HG03095 (cell line): ENCODE data around the gene SIAH1.
"Not testable (repeated sequence)": the region's sequence is repeated elsewhere in the genome, so short reads cannot be mapped to it uniquely, and the experiment has no call there.

ENCODE experiments used
- ATAC-seq: cut with Tn5 transposase; IDR thresholded peaks from one replicate; pipeline ENCODE4 v1.9.1; 2021; ENCODE audit warnings: moderate library complexity; ENCODE audit not compliant: unreplicated experiment

The SIAH1 gene

DNA sequence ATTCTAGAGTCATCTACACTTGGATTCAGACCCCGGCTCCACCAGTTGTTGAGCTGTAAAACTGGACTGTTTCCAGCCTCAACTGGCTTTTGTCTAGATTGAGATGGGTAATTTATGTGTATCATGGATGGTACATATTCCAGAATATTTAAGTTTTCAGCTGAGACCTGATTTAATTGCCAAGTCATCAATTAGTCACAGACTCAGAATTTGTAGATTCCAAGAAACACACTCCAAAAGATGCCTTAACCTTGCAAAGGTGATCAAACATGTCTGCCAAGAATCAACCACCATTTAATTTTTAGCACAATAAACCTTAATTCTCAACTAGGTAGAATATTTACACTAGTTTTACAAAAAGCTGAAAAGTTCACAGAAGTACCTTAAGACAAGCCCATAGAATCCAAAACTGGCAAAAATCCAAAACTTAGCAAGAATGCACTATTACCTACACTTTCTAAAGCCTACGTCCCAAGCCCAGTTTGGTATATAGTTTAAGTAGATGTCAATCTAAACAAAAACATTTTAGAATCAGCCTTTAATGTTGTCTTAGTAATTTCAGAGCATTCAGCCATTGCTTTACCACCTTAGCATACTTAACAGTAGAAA, 17.7 kb downstream of the SIAH1 start:
- ATAC-seq: no peak

DNA sequence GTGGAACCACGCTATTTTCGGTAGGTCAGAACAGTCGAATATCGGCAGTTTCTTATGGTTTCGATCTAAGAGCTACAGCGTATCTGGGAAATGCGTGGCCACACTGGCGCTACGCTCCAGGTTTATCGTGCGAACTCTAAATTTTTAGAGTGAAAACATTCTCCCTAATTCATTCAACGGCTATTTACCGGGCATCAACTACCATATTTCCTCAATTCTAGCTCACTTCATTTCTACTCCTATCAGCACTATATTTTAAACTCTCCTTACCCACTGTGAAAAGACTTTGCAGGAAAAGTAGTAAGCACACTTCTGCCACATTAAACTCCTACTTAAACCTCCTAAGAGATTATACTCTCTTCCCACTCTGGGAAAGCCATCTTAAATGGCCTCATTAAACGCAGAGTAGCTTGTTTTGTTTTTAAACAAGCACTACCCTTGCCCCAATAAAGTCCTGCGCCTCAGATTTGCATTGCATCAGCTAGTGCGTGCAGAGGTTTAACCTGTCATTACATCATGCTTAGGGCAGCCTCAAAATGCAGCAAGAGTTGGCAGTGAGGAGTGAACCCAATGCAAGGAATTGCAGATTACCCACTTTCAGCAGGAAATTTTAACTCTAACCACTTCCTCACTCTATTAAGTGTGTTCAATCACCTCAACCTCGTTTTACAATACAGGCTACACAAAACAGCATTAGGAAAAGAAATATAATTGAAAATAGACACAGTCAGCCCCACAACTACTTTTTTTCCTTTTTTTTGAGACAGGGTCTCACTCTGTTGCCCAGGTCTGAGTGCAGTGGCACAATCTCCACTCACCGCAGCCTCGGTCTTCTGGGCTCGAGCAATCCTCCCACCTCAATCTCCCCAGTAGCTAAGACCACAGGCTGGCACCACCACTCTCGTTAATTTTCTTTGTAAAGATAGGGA, 18.8 kb downstream of the SIAH1 start:
- ATAC-seq: peak; percentile 55

DNA sequence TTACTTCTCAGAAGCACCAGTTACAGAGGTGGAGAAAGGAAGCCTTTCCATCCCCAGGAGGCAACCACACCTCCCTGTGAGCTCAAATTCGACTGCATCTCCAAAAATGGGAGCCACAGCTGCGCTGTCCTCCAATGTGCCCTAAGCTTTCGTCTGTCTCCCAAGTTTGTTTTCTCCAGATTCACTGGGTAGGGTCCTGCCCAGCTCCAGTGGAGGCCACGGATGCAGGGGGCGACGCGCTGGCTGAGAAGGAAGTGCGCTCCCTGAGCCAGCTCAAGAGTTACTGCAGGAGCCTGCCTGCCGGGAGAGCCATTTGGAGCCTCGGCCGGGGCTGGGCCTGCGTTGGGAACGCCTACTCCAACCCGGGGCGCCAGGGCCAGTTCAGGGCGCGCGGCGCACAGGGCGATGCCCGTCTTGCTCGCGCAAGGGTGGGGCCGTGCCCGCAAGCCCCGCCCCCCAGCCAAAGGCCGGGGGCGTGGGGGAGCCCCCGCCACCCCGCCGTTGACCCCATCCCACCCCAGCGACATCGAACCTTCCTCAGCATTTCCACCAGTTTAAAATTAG, 19.5 kb downstream of the SIAH1 start:
- peak; percentile 91 for ATAC-seq

DNA sequence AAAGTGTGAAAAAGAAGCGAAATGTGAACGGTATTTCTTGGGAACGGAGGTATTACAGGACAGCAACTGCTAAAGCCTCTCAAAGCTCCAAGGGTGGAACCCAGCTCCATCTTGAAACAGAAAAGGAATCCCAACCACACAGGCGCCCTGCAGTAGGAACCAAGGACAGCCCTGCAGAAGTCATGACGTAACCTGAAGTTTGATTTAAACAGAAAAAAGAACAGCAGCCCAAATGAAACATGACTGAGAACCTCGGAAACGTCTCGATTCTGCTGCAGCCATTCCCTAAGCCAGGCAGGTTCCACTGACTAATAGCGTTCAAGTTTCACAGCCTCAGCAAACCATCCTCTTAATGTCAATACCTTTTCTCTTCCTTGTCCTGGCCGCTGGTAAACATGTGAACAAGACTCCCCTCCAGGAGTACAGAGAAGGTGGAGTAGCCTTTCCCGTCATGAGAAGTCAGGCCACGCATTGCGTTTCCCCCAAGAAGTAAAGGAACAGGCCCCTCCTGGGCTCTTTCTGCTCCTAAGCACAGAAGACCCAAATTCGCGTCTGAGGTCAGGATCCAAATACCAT, 20.1 kb downstream of the SIAH1 start:
- no peak for ATAC-seq

DNA sequence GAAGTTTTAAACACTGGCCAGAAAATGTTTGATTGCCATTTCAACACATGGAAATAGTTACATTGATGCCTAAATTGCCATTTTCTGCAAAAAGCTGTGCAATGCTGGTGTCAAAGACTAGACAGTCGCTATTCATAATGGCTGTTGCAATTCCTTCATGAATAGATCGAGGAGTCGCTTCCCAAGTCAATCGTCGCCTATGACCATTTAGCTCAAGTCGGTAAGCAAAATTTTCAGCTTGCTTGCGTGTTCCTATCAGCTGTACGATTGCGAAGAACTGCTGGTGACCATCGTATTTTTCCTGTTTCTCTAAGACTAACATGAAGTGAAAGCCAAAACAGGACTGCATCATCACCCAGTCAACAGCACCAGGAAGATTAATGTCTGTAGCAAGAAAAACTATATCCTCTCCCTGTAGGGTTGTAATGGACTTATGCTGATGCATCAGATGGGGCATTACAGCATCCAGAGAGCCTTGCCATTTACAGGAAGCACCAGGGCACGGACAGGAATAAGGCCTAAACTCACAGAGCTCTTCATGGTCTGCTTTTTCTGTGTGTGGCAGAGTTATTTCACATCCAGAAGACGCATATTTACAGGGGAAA, 23.6 kb downstream of the SIAH1 start:
- no peak for ATAC-seq

DNA sequence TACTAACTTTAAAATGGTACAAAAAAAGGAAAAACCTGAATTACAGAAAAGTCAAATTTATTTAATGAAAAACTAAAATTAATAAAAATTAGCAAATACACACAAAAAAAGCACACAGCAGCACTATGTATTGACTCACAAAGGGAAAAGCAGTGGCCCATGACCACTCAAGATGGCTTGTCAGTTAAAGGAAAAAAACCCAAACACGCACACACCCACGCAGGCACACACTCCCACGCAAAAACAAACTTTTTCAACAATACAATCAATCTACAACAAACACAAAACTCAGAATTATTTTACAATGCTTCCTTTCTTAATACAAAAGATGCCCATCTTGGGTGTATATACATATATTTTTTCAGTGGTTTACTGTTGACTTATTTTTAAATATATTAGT, 24.2 kb downstream of the SIAH1 start:
- no peak for ATAC-seq

DNA sequence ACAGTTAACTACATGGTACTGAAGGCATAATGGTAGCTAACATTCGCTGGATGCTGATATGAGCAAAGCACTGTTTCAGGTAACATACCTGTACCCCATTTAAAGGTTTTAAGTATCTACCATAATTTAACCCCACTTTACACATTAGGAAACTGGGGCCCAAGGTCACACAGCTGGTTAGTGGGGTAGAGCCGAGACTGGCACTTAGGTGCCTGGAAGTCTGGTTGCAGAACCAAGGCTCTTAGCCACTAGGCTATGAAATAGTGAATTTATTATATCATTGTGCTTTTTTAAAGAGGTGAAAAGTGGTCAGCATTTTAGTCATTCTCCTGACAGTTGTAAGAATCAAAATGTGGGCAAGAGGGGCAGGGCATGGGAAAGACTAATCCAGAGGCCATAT, 25.2 kb downstream of the SIAH1 start:
- no peak for ATAC-seq

DNA sequence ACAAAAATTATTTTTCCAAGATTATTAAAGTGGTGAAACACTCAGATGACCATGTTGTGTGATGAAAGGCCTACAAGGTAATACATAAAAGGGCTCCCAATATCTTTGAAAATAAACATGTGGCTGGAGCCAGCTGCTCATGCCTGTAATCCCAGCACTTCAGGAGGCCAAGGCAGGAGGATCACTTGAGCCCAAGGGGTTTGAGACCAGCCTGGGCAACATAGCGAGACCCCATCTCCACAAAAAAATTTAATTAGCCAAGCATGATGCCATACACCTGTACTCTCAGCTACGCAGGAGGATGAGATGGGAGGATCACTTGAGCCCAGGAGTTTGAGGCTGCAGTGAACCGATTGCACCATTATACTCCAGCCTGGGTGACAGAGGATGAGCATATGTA, 26.8 kb downstream of the SIAH1 start:
- no peak for ATAC-seq

DNA sequence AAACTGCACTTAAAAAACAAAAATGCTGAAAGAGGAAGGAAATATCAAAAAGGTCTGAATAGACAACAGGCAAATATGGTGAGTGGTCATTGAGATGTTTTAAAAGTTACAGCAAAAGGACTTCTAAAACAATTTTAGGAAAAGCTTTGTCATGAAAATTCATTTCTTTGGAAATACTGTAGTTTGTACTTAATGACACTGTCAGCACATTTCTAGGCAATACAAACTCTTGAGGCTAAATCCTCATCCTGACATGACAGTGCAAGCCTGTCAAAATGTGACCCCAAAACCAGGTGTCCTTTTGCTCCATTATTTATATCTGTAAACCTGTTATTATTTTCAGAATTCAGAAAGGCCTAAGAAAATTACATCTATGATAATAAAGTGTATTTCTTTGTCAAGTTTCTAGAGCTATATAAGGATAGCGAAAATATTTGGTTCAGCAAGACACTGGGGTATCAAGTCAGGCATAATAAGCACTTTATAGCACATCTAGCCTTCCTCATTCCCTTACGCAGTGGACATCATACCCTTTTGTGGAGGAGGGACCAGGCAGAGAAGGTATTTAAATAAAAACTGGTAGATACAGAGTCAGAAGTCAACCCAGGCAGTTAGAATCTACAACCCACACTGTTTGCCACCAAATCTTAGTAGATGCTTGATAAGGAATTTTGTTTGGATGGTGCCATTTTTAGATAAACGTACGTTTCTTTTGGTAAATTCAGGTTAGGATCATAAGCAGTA, 28.4 kb downstream of the SIAH1 start:
- ATAC-seq: no peak

DNA sequence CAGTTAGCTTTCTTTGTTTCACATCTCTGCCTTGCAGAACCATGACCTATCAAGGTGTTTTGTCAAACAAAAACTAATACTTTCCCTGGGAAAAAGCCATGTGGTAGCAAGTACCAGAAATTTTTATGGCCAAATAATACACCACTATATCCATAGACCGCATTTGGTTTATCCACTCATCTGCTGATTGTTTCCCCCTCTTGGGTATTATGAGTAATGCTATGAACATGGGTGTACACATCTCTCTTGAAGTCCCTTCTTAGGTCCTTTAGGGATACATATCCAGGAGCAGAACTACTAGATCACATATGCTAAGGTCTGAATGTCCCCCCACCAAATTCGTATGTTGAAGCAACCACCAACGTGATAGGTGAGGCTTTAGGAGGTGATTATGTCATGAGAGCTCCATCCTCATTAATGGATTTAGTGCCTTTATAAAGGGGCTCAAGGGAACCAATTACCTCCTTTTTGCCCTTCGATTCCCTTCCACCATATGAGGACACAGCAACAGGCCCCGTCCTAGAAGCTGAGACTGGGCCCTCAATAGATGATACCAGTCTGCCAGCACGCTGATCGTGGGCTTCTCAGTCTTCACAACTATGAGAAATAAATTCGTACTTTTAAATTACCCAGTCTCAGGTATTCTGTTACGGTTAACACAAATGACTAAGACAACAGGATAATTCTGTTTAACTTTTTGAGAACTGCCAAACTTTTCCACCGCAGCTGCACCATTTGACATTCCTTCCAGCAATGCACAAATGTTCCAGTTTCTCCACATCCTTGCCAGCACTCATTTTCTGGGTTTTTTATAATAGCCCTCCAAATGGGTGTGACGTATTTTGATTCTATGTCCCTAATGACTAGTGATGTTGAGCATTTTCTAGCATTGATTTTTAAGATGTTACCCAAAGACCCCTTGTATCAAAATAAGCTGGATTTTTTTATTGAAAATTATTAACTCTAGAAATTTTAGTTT, 30.0 kb downstream of the SIAH1 start:
- ATAC-seq: no peak

DNA sequence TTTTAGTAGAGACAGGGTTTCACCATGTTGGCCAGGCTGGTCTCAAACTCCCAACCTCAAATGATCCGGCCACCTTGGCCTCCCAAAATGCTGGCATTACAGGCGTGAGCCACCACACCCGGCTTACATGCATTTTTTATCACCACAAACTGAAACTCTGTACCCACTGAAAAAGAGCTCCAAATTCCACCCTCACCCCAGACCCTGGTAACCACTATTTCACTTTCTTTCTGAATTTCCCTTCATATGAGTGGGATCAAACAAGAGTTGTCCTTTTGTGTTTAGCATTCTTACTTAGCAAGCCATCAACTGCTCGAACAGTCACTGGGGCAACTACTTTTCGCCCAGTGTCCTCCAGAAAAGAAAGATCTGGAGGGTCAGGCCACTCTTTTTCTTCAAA, 30.8 kb downstream of the SIAH1 start:
- not testable (repeated sequence) for ATAC-seq

DNA sequence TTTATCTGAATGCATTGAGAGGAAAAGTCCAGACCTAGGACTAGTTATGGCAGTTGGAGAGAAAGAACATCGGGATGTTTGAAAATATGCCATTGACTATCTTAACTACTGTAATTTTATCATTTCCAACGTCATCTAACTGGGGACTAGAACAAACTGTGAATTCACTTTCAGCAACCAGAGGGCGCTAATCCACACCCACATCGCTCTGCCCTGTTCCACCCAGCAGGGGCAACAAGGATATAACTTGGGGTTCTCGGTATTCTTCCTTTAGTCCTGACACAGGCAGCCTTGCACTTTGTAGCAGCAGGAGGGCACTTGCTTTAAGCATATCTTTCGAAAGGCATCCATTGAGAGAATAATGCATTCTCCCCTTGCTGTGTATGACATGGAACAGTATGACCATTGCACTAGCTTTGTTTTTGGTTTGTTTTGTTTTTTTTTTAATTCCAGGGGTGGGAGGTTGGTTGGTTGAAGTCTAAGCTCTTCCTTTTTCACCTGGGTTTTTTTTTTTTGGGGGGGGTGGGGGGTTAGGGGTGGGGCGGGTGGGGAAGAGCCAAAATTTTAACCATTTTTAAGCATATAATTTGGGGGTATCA, 31.5 kb downstream of the SIAH1 start:
- no peak for ATAC-seq

DNA sequence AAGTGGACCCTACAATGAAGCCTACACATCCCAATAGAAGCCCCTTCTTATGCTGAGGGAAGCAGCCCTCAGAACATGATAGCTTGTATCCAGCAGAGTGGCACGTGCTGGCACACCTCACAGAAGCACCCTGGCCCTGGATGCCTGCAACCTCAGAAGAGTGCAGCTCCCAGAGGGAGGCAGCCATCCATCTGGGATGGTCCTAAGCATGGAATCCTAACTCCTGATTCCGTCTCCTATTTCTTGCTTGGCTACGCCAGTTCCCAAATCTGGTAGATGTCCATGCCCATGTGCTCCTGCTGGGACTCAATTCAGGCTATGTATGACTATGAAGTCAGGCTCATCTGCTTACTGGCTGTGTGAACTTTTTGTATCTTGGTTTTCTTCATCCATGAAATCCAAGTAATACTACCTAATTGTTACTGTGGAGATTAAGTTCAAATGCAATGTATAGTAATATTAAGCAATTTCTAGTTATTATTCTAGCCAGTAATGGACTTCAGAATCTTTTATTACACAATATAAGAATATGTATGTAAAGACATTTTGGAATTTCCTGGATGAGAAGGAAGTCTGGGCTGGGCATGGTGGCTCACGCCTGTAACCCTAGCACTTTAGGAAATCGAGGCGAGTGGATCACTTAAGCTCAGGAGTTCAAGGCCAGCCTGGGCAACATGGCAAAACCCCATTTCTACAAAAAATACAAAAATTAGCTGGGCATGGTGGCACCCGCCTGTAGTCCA, 32.4 kb downstream of the SIAH1 start:
- no peak for ATAC-seq

DNA sequence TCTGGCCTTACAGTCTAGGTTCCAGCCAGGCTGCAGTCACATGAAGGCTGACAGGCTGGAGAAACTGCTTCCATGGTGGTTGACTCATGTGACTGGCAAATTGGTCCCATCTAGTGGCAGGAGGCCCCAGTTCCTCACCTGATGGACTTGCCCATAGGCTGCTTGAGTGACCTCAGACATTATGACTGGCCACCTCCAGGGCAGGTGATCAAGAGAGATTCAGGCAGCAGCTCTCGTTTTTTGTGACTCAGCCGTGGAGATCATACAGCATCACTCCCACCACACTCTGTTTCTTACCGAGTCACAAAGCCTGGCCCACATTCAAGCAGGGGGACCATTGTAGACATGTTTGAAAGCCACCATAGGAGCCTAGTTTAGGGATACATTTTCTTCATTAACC, 34.5 kb downstream of the SIAH1 start:
- ATAC-seq: no peak

DNA sequence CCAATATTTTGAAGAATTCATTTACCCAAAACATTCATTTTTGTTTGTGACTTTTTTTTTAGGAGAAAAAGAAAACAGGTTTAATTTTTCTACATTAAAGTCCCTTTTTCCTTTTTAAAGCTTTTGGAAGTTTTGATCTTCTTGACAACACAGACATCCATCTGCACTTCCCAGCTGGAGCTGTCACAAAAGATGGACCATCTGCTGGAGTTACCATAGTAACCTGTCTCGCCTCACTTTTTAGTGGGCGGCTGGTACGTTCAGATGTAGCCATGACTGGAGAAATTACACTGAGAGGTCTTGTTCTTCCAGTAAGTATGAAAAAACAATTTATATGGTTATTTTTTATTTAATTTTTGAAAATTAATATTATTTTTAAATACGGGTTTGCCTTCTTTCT, 37.2 kb downstream of the SIAH1 start:
- ATAC-seq: no peak

DNA sequence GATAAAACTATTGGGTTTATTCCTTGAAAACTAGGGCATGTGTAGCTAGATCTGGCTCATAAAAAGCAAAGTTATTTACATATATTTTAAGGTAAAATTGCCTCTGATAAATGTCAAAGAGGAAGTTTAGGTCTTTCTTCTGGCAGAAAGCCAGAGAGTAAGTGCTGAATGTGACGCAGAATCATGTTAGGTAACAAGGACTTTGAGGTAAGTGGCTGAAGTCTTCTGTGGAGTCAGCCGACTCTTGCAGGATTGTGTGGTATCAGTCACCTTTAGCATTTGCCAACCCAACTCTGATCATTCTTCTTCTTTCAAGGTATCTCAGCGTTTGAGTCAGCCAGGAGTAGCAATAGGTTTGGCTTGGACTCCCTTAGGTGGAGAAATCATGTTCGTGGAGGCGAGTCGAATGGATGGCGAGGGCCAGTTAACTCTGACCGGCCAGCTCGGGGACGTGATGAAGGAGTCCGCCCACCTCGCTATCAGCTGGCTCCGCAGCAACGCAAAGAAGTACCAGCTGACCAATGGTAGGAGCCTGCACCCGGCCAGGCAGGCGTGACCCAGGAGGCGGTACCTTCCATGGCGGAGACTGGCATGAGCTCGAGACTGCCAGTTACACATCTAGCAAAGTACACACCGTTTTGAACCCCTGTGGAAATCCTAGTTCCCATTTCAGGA, 37.9 kb downstream of the SIAH1 start:
- ATAC-seq: no peak

DNA sequence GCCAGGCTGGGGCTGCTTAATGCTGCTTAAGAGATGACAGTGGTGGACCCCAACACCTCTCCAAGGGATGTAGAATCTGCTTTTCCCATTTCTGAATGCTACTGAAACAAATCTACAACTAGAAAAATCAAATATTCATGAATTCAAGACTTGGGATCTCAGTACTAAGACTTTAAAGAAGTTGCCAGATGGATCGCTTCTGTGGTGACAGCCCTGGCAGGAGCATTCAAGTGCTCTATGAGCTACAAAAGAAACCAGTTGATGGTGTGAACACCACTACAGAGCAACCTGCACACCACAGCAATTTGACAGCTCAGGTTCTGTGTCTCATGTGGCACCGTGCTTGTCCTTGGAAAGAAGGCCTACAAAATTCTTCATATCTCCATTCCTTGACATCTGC, 42.6 kb downstream of the SIAH1 start:
- ATAC-seq: no peak

DNA sequence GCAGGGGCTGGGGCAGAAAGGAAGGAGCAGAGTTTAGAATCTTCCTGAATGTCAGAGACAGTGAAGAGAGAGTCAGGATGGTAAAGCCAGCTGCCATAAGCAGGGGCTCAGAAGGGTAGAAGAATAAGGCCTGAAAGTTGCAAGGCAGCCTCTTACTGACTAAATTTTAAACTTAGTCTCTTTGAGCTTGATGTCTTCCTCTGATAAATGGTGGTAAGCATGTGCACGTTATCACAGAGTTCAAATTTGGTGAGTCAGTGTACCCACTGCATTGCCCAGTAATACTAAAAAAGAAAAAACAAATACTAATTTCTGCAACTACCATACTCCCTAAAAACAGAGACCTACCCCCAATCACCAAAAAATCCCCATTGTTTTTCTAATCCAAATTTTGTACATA, 45.2 kb downstream of the SIAH1 start:
- ATAC-seq: no peak
